Esophagus muscularis mucosa (tissue), 3 donors: ENCODE data around the gene XK.

ENCODE experiments used
- CTCF ChIP-seq, 3 experiments: fragments of 200-600 bp in 2 of 3; fragments of 450-650 bp in 1 of 3; sonication (generic) in 2 of 3; IDR thresholded peaks; one replicate each; pipeline ENCODE4 v1.5.1; 2017 to 2019; ENCODE audit warnings: antibody characterized with exemption in 3 of 3, mild to moderate bottlenecking in 2 of 3, moderate library complexity in 1 of 3
- POLR2A ChIP-seq: fragments of 450-650 bp; IDR thresholded peaks from one replicate; pipeline ENCODE4 v1.6.1; 2017; ENCODE audit warnings: antibody characterized with exemption, moderate library complexity, mild to moderate bottlenecking, low read depth
- POLR2AphosphoS5 ChIP-seq, 2 donors: sonication (generic); formaldehyde crosslinking; IDR thresholded peaks; one replicate each; pipeline ENCODE4 v1.6.1; 2017; ENCODE audit warnings: antibody characterized with exemption in 2 of 2

- TF ChIP-seq POLR2A = no peak
- TF ChIP-seq CTCF (IDR thresholded peaks at IDR 0.05) = no peak
- TF ChIP-seq POLR2AphosphoS5 (IDR thresholded peaks at IDR 0.05) = no peak
Measured at GRCh38 chrX:37711991-37712390, 26.4 kb downstream of the XK start.
